ENCODE data around the gene FOCAD. TPM values are rescaled to one million over a fixed set of nuclear protein-coding genes. Genes with fewer than 3 reads are reported as not detected.

Gene FOCAD
- total RNA-seq, 1 experiment from 2014 or later: 43.3 TPM

GRCh38 chr9:20707708-20708107, 23.6 kb downstream of the FOCAD start:
- Histone ChIP-seq H3K27ac (ENCODE audit: insufficient read length, low read depth, low read length) (no peak overlapping the region), H3K4me1 (ENCODE audit: insufficient read depth, low read length) (no peaks in the 10 kb centered on the region), H2BK15ac (ENCODE audit: low read depth, low read length) (no peak overlapping the region), H2BK20ac (ENCODE audit: low read depth, low read length, poor library complexity, severe bottlenecking) (no peak overlapping the region), H3K23ac (ENCODE audit: insufficient read length, low read depth, low read length) (no peak overlapping the region), H3K79me2 (ENCODE audit: insufficient read depth, low read length) (no peaks in the 10 kb centered on the region), H2BK5ac (ENCODE audit: insufficient read length, low read length) (no peak overlapping the region), H2BK120ac (ENCODE audit: low read depth, low read length, poor library complexity, severe bottlenecking) (no peak overlapping the region), H3T11ph (ENCODE audit: low read length) (no peak overlapping the region), H3K56ac (ENCODE audit: insufficient read length, low read depth, low read length) (no peak overlapping the region), H3K18ac (ENCODE audit: insufficient read length, low read depth, low read length) (no peak overlapping the region), H2BK12ac (ENCODE audit: insufficient read length, low read depth, low read length) (no peak overlapping the region), H4K20me1 (ENCODE audit: control insufficient read depth, insufficient read depth, insufficient read length) (no peaks in the 10 kb centered on the region), H3K9ac (ENCODE audit: extremely low read depth, insufficient read length, low read length) (no peak overlapping the region), H3K14ac (ENCODE audit: insufficient read depth, low read length) (no peak overlapping the region), H2AK5ac (ENCODE audit: insufficient read length, low read length) (no peak overlapping the region), H3K23me2 (ENCODE audit: insufficient read length, low read depth, low read length, poor library complexity, severe bottlenecking) (no peaks in the 10 kb centered on the region), H3K4me2 (ENCODE audit: insufficient read depth, insufficient read length, low read length) (no peak overlapping the region), H3K27me3 (ENCODE audit: insufficient read depth, low read length) (no peaks in the 10 kb centered on the region), H2AFZ (ENCODE audit: low read length) (no peak overlapping the region), H4K8ac (replicated peaks; ENCODE audit: insufficient read length, low read depth, low read length) (no peak overlapping the region), H4K5ac (ENCODE audit: insufficient read length, low read depth, low read length) (no peak overlapping the region), H3K9me3 (ENCODE audit: control insufficient read depth, low read depth, low read length) (no peaks in the 10 kb centered on the region), H3K4ac (ENCODE audit: low read depth, low read length) (no peak overlapping the region), H4K91ac (ENCODE audit: insufficient read length, low read depth, low read length) (no peak overlapping the region), H3K79me1 (ENCODE audit: insufficient read depth, low read depth, low read length, poor library complexity, severe bottlenecking) (no peaks in the 10 kb centered on the region)
- H3K9me3 Mint-ChIP-seq: no peaks in the 10 kb centered on the region
- peaks cover 0 to 2% (median 0%) of the 10 kb centered on the region in 3 experiments; a peak in 1 of 7 replicates for H3K36me3 Mint-ChIP-seq (ENCODE audit: insufficient read depth in 1 of 3, low read depth in 3 of 3)
- H3K27ac Mint-ChIP-seq: no peak overlapping the region; a peak in 1 of 7 replicates
- DNase-seq: no peak
- no peaks in the 10 kb centered on the region for H3K27me3 Mint-ChIP-seq (ENCODE audit: low read depth)
- H3K4me1 Mint-ChIP-seq: peaks cover 13% of the 10 kb centered on the region in 2 experiments
- WGBS (ENCODE audit: extremely low coverage, insufficient read length, low lambda C conversion rate): no CpG with 5 or more reads among the region's 2 CpGs
- no peak for TF ChIP-seq CTCF (conservative IDR thresholded peaks at IDR 0.05)
- no peak overlapping the region for H3K4me3 Mint-ChIP-seq
